Astrocyte of the spinal cord (primary cell): ENCODE measurements around the gene MADCAM1.

Experiments used
- DNase-seq: peaks from one replicate; pipeline ENCODE4 v3.0.0; 2011; ENCODE audit warnings: low read depth, low spot score
- H3K4me3 ChIP-seq: 2 replicates; pipeline ENCODE4 v1.5.1; 2011; ENCODE audit warnings: low read depth, mild to moderate bottlenecking, low read length, moderate library complexity
- CTCF ChIP-seq: IDR thresholded peaks from 2 replicates; pipeline ENCODE4 v1.5.1; 2012; ENCODE audit warnings: low read depth, mild to moderate bottlenecking, low read length, inconsistent platforms
- in situ Hi-C: cut with HindIII; loops from 2 replicates; pipeline ENCODE4 v1.10.0; 2017; ENCODE audit warnings: low sequenced_read_pairs

The MADCAM1 gene

DNA sequence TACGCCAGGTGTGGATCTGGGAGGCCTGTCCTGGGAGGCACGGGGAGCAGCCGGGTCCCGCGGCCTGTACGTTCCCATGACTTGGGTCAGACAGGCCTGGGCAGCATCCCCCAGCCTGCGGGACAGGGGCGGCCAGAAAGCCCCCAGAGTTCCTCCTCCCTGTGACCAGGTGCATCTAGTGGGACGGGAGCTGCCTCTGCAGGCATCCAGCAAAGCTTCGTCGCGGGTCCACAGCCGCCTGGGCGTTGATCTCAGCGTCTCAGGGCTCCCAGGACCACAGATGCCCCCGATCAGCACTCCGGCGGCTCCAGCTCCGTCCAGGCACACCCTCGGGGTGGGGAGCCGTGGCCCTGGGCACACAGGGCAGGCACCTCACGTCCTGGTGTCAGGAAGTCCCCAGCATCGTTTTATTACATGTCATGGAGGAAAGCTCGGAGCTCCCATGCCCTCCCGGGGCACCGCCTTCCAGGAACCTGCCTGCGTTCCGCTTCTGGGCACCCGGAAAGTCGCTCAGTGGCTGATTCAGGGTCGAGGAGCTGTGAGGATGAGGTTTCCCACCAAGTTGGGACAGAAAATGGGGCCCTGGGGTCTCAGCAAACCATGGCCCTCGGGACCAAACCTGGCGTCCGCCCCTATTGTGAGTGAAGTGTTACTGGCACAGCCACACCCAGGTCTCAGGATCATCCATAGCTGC lies 46.0 kb downstream of the MADCAM1 start:
- no peak for TF ChIP-seq CTCF
- in situ Hi-C loops = no loop called here
- H3K4me3 ChIP-seq = no peak overlapping the region
- DNase-seq = no peak

DNA sequence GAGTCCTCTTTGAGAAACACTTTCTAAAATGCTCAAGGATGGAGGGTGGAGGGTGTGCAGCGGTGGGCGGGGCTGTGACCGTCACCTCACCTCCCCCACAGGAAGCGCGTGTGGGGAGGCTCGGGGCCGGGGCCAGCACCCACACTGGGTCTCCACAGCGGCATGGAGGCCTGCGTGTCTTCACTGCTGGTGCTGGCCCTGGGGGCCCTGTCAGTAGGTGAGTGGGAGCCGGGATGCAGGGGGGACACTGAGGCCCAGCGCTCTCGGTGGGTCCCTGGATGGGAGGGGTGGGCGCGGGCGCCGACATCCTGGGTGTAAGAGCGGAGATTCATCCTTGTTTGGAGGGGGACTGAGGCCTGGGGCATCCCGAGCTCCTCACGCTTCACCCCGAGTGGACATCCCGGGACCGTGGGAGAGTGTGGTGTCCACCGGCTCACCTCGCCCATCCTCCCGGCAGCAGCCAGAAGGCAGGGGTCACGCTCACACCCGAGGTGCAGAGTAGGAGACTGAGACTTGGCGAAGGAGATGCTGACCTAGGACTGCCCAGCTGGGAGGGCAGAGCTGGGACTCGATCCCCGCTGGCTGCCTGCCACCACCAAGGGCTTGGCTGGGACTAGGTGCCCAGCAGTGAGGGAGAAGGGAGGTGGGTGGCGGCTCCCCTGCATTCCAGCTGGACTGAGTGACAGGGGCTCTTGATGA lies 47.8 kb downstream of the MADCAM1 start, which contains the start of gene GZMM:
Gene GZMM, plus strand, starts transcription at position 144 of the 699 bp plus-strand sequence. Its CDS starts 19 bp downstream, at position 163.
- DNase-seq = no peak
- no peak within 1 kb of the TSS for H3K4me3 ChIP-seq
- in situ Hi-C loops = no loop called here

GRCh38 chr19:547117-547516 lies 50.8 kb downstream of the MADCAM1 start:
- in situ Hi-C loops = no loop called here
- DNase-seq = no peak
- no peak overlapping the region for H3K4me3 ChIP-seq
- no peak for TF ChIP-seq CTCF

More for the DNA sequence above, 47.8 kb downstream of the MADCAM1 start, which contains the start of gene GZMM:
- TF ChIP-seq CTCF = no peak

GRCh38 chr19:547836-548720 lies 51.8 kb downstream of the MADCAM1 start:
- TF ChIP-seq CTCF = no peak
- no peak overlapping the region for H3K4me3 ChIP-seq
- DNase-seq = no peak
- in situ Hi-C loops = no loop called here

- H3K4me3 ChIP-seq = no peak overlapping the region
- DNase-seq = no peak
- in situ Hi-C loops = no loop called here
- no peak for TF ChIP-seq CTCF
These were observed 52.9 kb downstream of the MADCAM1 start for GRCh38 chr19:548886-549830.
